Central memory CD8-positive, alpha-beta T cell (primary cell): ENCODE results near the gene DNAJC22.
"Not testable (repeated sequence)": the region's sequence is repeated elsewhere in the genome, so short reads cannot be mapped to it uniquely, and the experiment has no call there.

Experiments
- ATAC-seq: fragments of 150-1000 bp; cut with Tn5 transposase; replicated peaks from 2 replicates; pipeline ENCODE4 v1.10.0; 2022; ENCODE audit warnings: mild to moderate bottlenecking, moderate FRiP score, moderate number of reproducible peaks; ENCODE audit not compliant: poor library complexity, severe bottlenecking; ENCODE audit errors: extremely low read depth
- DNase-seq, 2 donors: peaks; one replicate each; pipeline ENCODE4 v3.0.0; 2021; ENCODE audit warnings: low spot score in 2 of 2
- H3K27ac Mint-ChIP-seq: one replicate; pipeline ENCODE4 v1.8.0; 2022; ENCODE audit warnings: low read depth, mild to moderate bottlenecking, moderate library complexity, mixed read lengths
- H3K27me3 Mint-ChIP-seq: one replicate; pipeline ENCODE4 v1.8.0; 2022; ENCODE audit warnings: mixed read lengths
- H3K36me3 Mint-ChIP-seq: one replicate; pipeline ENCODE4 v1.8.0; 2022; ENCODE audit warnings: mild to moderate bottlenecking, moderate library complexity, mixed read lengths; ENCODE audit not compliant: insufficient read depth
- H3K4me1 Mint-ChIP-seq: one replicate; pipeline ENCODE4 v1.8.0; 2022; ENCODE audit warnings: mixed read lengths
- H3K4me3 Mint-ChIP-seq: one replicate; pipeline ENCODE4 v1.8.0; 2022; ENCODE audit warnings: mild to moderate bottlenecking, moderate library complexity, mixed read lengths
- H3K9me3 Mint-ChIP-seq: one replicate; pipeline ENCODE4 v1.8.0; 2022; ENCODE audit warnings: mixed read lengths

DNAJC22 gene

DNA sequence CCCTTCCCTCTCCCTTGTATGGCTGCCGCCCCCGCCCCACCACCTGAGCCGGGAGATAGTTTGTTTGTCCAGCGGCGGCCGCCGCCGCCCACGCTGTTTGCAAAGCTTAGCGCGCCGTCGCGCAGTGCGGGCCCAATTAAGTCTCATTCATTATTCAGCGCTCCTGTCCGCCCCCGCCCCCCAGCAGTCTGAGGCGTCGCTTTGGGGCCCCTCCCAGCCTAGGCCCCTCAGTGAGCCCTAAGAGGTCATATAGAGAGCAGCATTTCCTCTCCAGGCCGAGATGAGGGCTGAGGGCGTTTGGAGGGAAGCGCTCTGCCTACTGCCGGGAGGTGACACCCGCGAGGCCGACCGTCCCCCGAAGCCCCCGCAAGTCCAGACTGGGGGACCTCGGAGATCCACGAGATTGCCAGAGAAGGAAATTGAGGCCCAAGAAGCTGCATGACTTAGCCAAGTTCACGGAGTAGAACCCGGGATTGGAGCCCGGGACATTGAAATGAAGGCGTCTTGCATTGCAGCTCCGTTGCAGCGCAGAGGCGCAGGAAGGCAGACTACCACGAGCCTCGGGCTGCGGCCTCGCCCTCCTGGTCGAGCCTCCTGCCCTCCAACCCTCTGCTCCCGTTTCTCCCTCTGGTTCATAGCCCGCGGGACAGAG, at the start of gene DNAJC22:
Gene DNAJC22 (plus strand): TSS at position 230 of the 652 bp plus-strand sequence. CDS start 1,985 bp downstream, outside the sequence.
- H3K27me3 Mint-ChIP-seq, result peaks cover 63% of the 10 kb centered on the region
- H3K4me3 Mint-ChIP-seq, result peak within 1 kb of the TSS; percentile 83
- peaks cover 12% of the 10 kb centered on the region for H3K36me3 Mint-ChIP-seq
- peak within 1 kb of the TSS; percentile 73 for H3K27ac Mint-ChIP-seq
- peak; percentile 29 for ATAC-seq
- no peak for DNase-seq
- peaks cover 34% of the 10 kb centered on the region for H3K4me1 Mint-ChIP-seq
- no peaks in the 10 kb centered on the region for H3K9me3 Mint-ChIP-seq

DNA sequence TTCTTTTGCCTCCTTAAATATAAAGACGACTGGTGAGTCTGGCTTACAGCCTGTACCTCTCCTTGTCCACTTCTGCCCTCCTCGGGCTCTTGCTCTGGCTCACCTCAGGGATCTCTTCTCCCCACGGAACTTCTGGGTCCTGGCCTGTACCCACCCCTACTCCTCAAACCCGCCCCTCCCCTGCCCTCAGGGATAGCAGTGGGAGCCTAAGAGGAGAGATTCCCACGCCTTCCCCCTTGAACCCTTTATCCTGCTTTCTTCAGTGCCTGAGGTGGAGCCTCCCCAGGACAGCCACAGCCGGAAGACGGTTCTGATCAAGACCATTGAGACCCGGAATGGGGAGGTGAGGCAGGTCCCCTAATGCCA, 49.0 kb upstream of the DNAJC22 start:
- Mint-ChIP-seq H3K27ac (no peak overlapping the region), H3K4me1 (peaks cover 6% of the 10 kb centered on the region), H3K36me3 (no peaks in the 10 kb centered on the region), H3K27me3 (peaks cover 62% of the 10 kb centered on the region), H3K4me3 (peak overlapping the region; percentile 13), H3K9me3 (no peaks in the 10 kb centered on the region)
- ATAC-seq, result no peak
- no peak for DNase-seq

DNA sequence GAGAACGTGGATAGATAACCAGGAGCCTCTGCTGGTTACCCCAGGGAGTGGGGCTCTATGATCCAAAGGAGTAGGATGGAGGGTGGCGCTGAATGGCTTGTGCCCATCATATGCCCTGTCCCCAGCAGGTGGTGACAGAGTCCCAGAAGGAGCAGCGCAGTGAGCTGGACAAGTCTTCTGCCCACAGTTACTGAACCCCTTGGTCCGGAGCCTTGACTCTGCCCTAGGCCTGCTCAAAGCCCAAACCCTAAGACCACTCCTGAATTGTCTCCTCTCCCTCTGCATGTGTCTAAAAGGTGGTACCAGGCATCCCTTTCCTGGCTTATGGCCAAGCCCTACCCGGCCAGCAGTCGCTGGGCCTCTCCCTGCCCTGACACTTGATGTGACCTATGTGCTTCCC, 48.5 kb upstream of the DNAJC22 start:
- DNase-seq (no peak), ATAC-seq (no peak)
- Mint-ChIP-seq H3K27ac (no peak overlapping the region), H3K4me3 (peak overlapping the region; percentile 13), H3K27me3 (peaks cover 64% of the 10 kb centered on the region), H3K9me3 (no peaks in the 10 kb centered on the region), H3K4me1 (peaks cover 6% of the 10 kb centered on the region), H3K36me3 (no peaks in the 10 kb centered on the region)

DNA sequence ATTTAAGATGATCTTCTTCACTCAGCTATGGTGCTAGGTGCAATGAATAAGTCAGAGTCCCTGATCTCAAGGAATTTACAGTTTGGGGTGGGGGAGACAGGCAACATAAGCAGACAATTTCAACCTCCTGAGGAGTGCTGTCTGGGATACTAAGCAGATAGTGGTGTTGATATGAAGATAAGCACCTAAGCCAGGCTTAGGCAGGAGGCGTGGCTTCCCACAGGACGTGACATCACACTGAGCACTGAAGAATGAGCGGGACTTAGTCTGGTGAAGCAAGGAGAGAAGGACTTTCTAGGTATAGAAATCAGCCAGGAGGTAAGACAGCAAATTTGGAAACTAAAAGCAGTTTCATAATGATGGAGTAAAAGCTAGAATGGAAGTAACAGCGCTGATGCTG, 44.9 kb upstream of the DNAJC22 start:
- H3K27ac Mint-ChIP-seq, result no peak overlapping the region
- peaks cover 61% of the 10 kb centered on the region for H3K27me3 Mint-ChIP-seq
- no peak for ATAC-seq
- H3K4me3 Mint-ChIP-seq, result no peak overlapping the region
- no peaks in the 10 kb centered on the region for H3K9me3 Mint-ChIP-seq
- no peaks in the 10 kb centered on the region for H3K36me3 Mint-ChIP-seq
- DNase-seq, result no peak
- H3K4me1 Mint-ChIP-seq, result peaks cover 6% of the 10 kb centered on the region

- Mint-ChIP-seq H3K9me3 (no peaks in the 10 kb centered on the region), H3K4me3 (no peak overlapping the region), H3K27me3 (peaks cover 59% of the 10 kb centered on the region), H3K27ac (no peak overlapping the region), H3K36me3 (no peaks in the 10 kb centered on the region), H3K4me1 (peaks cover 6% of the 10 kb centered on the region)
- DNase-seq (no peak), ATAC-seq (no peak)
These were observed 42.5 kb upstream of the DNAJC22 start for GRCh38 chr12:49304161-49304560.

DNA sequence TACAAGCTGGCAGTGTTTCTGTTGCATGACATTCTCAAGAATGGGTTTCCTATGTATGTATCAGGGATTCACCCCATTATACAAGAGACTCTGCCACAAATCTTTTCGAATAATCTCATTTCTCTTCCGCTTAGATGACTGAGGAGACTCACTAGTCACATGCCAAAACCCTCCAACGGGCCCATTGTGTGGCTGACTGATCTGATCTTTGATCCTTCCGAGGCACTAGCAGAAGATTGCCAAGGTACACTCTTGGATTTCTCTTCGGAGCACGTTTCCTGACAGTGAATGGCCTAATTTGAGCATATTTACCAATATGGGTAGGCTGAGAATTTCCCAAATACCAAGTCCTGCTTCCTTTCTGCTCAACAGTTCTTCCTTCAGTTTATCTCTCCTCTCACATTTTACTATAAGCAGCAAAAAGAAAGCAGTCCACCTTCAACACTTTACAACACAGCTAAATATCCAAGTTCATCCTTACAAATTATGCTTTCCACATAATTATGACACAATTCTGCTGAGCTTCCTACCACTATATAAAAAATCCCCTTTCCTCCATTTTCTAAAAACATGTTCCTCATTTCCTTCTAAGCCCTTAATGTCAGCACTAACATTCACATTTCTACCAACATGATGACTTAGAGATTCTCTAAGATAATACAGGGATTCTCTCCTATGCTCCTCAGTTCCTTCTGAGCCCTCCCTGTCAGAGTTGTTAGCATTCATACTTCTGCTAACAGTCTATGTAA, 40.8 kb upstream of the DNAJC22 start:
- DNase-seq (no peak), ATAC-seq (no peak)
- Mint-ChIP-seq H3K4me1 (peaks cover 6% of the 10 kb centered on the region), H3K27ac (no peak overlapping the region), H3K27me3 (peaks cover 63% of the 10 kb centered on the region), H3K4me3 (no peak overlapping the region), H3K36me3 (no peaks in the 10 kb centered on the region), H3K9me3 (no peaks in the 10 kb centered on the region)

GRCh38 chr12:49309386-49309785, 37.3 kb upstream of the DNAJC22 start:
- Mint-ChIP-seq H3K27ac (no peak overlapping the region), H3K4me1 (no peaks in the 10 kb centered on the region), H3K9me3 (no peaks in the 10 kb centered on the region), H3K27me3 (peaks cover 51% of the 10 kb centered on the region), H3K4me3 (no peak overlapping the region), H3K36me3 (no peaks in the 10 kb centered on the region)
- ATAC-seq, result no peak
- DNase-seq, result no peak

- H3K4me3 Mint-ChIP-seq, H3K36me3 Mint-ChIP-seq, H3K9me3 Mint-ChIP-seq, H3K27ac Mint-ChIP-seq, H3K4me1 Mint-ChIP-seq, ATAC-seq, DNase-seq: not testable (repeated sequence)
- peaks cover 40% of the 10 kb centered on the region for H3K27me3 Mint-ChIP-seq
These were observed 36.2 kb upstream of the DNAJC22 start for GRCh38 chr12:49310451-49311000.

GRCh38 chr12:49314811-49315210, 31.9 kb upstream of the DNAJC22 start:
- Mint-ChIP-seq H3K4me3 (no peak overlapping the region), H3K27ac (no peak overlapping the region), H3K4me1 (no peaks in the 10 kb centered on the region), H3K9me3 (no peaks in the 10 kb centered on the region), H3K27me3 (no peaks in the 10 kb centered on the region), H3K36me3 (no peaks in the 10 kb centered on the region)
- ATAC-seq (no peak), DNase-seq (no peak)

DNA sequence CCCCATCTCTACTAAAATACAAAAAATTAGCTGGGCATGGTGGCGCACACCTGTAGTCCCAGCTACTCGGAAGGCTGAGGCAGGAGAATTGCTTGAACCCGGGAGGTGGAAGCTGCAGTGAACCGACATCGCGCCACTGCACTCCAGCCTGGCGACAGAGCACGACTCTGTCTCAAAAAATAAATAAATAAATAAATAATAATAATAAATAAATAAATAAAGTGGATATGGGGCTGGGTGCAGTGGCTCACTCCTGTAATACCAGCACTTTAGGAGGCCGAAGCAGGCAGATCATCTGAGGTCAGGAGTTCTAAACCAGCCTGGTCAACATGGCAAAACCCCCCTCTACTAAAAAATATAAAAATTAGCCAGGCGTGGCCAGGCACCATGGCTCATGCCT, 29.6 kb upstream of the DNAJC22 start:
- not testable (repeated sequence) for ATAC-seq, H3K4me1 Mint-ChIP-seq

DNA sequence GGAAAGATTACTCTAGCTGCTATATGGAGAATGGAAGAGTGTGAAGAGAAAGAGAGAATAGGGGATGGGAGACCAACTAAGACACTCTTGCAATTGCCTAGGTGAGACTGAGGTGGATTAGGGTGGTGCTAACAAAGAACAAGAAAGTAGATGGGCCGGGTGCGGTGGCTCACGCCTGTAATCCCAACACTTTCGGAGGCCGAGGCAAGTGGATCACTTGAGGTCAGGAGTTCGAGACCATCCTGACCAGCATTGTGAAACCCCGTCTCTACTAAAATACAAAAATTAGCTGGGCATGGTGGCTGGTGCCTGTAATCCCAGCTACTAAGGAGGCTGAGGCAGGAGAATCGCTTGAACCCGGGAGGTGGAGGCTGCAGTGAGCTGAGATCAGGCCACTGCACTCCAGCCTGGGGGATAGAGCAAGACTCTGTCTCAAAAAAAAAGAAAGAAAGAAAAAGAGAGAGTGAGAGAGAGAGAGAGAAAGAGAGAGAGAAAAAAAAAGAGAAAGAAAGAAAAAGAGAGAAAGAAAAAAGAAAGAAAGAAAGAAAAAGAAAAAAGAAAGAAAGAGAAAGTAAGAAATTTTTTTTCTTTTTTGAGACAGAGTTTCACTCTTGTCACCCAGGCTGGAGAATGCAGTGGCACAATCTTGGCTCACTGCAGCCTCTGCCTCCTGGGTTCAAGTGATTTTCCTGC, 26.1 kb upstream of the DNAJC22 start:
- not testable (repeated sequence) for H3K9me3 Mint-ChIP-seq, H3K36me3 Mint-ChIP-seq, H3K27me3 Mint-ChIP-seq, DNase-seq, H3K27ac Mint-ChIP-seq, ATAC-seq
- Mint-ChIP-seq H3K4me3 (peak overlapping the region; percentile 91), H3K4me1 (peaks cover 22% of the 10 kb centered on the region)

More for the DNA sequence above, 29.6 kb upstream of the DNAJC22 start:
- DNase-seq, H3K4me3 Mint-ChIP-seq, H3K27ac Mint-ChIP-seq, H3K9me3 Mint-ChIP-seq, H3K36me3 Mint-ChIP-seq, H3K27me3 Mint-ChIP-seq: not testable (repeated sequence)

DNA sequence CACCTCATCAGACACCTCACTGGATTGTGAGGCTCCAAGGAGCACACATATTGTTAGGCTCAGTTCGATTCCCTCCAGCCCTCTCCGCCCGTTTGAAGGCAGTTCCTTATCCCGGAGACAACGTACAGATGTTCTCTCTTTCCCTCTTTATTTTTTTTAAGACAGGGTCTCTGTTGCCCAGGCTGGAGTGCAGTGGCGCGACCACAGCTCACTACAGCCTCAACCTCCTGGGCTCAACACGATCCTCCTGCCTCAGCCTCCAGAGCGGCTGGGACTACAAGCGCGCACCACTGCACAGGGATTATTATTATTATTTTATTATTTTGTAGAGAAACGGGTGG, 24.4 kb upstream of the DNAJC22 start:
- Mint-ChIP-seq H3K36me3 (peaks cover 2% of the 10 kb centered on the region), H3K27ac (peak overlapping the region; percentile 86), H3K4me3 (peak overlapping the region; percentile 91), H3K27me3 (no peaks in the 10 kb centered on the region), H3K9me3 (no peaks in the 10 kb centered on the region), H3K4me1 (peaks cover 22% of the 10 kb centered on the region)
- DNase-seq, result no peak
- no peak for ATAC-seq
